NCI-H524 (cell line): ENCODE measurements around the gene UGT2B28.
"Not testable (repeated sequence)": the region's sequence is repeated elsewhere in the genome, so short reads cannot be mapped to it uniquely, and the experiment has no call there.

Experiments
- DNase-seq, 2 experiments: peaks; one replicate each; lab custom pipeline; 2025; lab: John Stamatoyannopoulos, UW

The UGT2B28 gene

GRCh38 chr4:69280081-69280480, at the start of gene UGT2B28:
Gene UGT2B28 (plus strand): TSS chr4:69280475. CDS start chr4:69280501, 26 bp downstream.
- not testable (repeated sequence) for DNase-seq

GRCh38 chr4:69239092-69239491, 41.2 kb upstream of the UGT2B28 start:
- DNase-seq: no peak

- no peak for DNase-seq
Measured at GRCh38 chr4:69239557-69240168, 40.6 kb upstream of the UGT2B28 start.

GRCh38 chr4:69240787-69241186, 39.5 kb upstream of the UGT2B28 start:
- not testable (repeated sequence) for DNase-seq

GRCh38 chr4:69241746-69242145, 38.5 kb upstream of the UGT2B28 start:
- DNase-seq: not testable (repeated sequence)

GRCh38 chr4:69242562-69243240, 37.6 kb upstream of the UGT2B28 start:
- DNase-seq: not testable (repeated sequence)

- DNase-seq: not testable (repeated sequence)
Measured at GRCh38 chr4:69250884-69251283, 29.4 kb upstream of the UGT2B28 start.

GRCh38 chr4:69253147-69253772, 27.0 kb upstream of the UGT2B28 start:
- DNase-seq: not testable (repeated sequence)

- DNase-seq: not testable (repeated sequence)
Measured at GRCh38 chr4:69268612-69269011, 11.7 kb upstream of the UGT2B28 start.

GRCh38 chr4:69296356-69296755, 16.1 kb downstream of the UGT2B28 start:
- DNase-seq: not testable (repeated sequence)

- not testable (repeated sequence) for DNase-seq
Measured at GRCh38 chr4:69308426-69309033, 28.3 kb downstream of the UGT2B28 start.

- DNase-seq: not testable (repeated sequence)
Measured at GRCh38 chr4:69309549-69310076, 29.3 kb downstream of the UGT2B28 start.

GRCh38 chr4:69310262-69310661, 30.0 kb downstream of the UGT2B28 start:
- not testable (repeated sequence) for DNase-seq

- peak in 1 of 2 experiments; percentile 37 for DNase-seq
Measured at GRCh38 chr4:69317669-69318298, 37.5 kb downstream of the UGT2B28 start.

GRCh38 chr4:69321153-69321729, 41.0 kb downstream of the UGT2B28 start:
- no peak for DNase-seq

GRCh38 chr4:69322055-69322454, 41.8 kb downstream of the UGT2B28 start:
- DNase-seq: no peak

- DNase-seq: no peak
Measured at GRCh38 chr4:69323284-69323683, 43.0 kb downstream of the UGT2B28 start.

GRCh38 chr4:69330345-69331047, 50.2 kb downstream of the UGT2B28 start:
- DNase-seq: no peak

GRCh38 chr4:69331304-69331703, 51.0 kb downstream of the UGT2B28 start:
- DNase-seq: not testable (repeated sequence)

GRCh38 chr4:69335485-69335884, 55.2 kb downstream of the UGT2B28 start:
- DNase-seq: not testable (repeated sequence)

GRCh38 chr4:69343114-69343513, 62.8 kb downstream of the UGT2B28 start:
- DNase-seq: not testable (repeated sequence)
